RWPE1 (cell line): ENCODE results near the gene TCERG1L.

Source experiments
- CTCF ChIA-PET: fragments of 350-600 bp; sonication (Branson Sonifier 250); formaldehyde crosslinking; extraction: SDS; loops from one replicate; lab custom pipeline; 2021; lab: Yijun Ruan, JAX
- POLR2A ChIA-PET: fragments of 400-600 bp; formaldehyde crosslinking; extraction: SDS; loops from one replicate; lab custom pipeline; 2020; ENCODE audit warnings: antibody characterized with exemption; ENCODE audit not compliant: low non-redundant PET; lab: Yijun Ruan, JAX
- DNase-seq: peaks from one replicate; pipeline ENCODE4 v3.0.0; 2012; ENCODE audit warnings: low spot score
- H3K27ac ChIP-seq: fragments of 450-650 bp; 2 replicates; pipeline ENCODE4 v1.5.1; 2017
- CTCF ChIP-seq: fragments of 450-650 bp; conservative IDR thresholded peaks from 2 replicates; pipeline ENCODE4 v1.5.1; 2017; ENCODE audit warnings: low read depth, mild to moderate bottlenecking

TCERG1L gene

GRCh38 chr10:131313377-131313776 is 1.9 kb upstream of the TCERG1L start:
- CTCF ChIA-PET: interaction anchor here (0.5 kb wide), 1 partner anchor 19 kb away, joined by 4 read pairs; no protein-coding TSS in a partner anchor
- H3K27ac ChIP-seq: no peak overlapping the region
- POLR2A ChIA-PET: interaction anchor here (0.6 kb wide), 1 partner anchor 268 kb away, joined by 3 read pairs; no protein-coding TSS in a partner anchor
- no peak for TF ChIP-seq CTCF
- no peak for DNase-seq

- ChIA-PET POLR2A (no interaction called here), CTCF (interaction anchor here (0.6 kb wide), 1 partner anchor 455 kb away, joined by 3 read pairs; no protein-coding TSS in a partner anchor)
- H3K27ac ChIP-seq: no peak overlapping the region
- no peak for DNase-seq
- no peak for TF ChIP-seq CTCF
Measured at GRCh38 chr10:131312478-131312836, 936 bp upstream of the TCERG1L start.

- CTCF ChIA-PET: no interaction called here
- H3K27ac ChIP-seq: no peak overlapping the region
- no peak for TF ChIP-seq CTCF
Measured at GRCh38 chr10:131311402-131311660, 190 bp downstream of the TCERG1L start.

GRCh38 chr10:131310551-131311401 is 745 bp downstream of the TCERG1L start:
- no peak for DNase-seq
- H3K27ac ChIP-seq: no peak overlapping the region
- CTCF ChIA-PET: interaction anchor here (0.6 kb wide), 3 partner anchors 537 to 1263 kb away, joined by 3 to 4 read pairs (median 3); no protein-coding TSS in a partner anchor
- POLR2A ChIA-PET: no interaction called here
- no peak for TF ChIP-seq CTCF

More at GRCh38 chr10:131311402-131311660, 190 bp downstream of the TCERG1L start:
- no peak for DNase-seq
- POLR2A ChIA-PET: no interaction called here

GRCh38 chr10:131310142-131310541 is 1.4 kb downstream of the TCERG1L start:
- ChIA-PET CTCF (interaction anchor here (0.6 kb wide), 4 partner anchors 132 to 1263 kb away, joined by 3 to 4 read pairs (median 3); no protein-coding TSS in a partner anchor), POLR2A (no interaction called here)
- peak; percentile 21 for DNase-seq
- no peak overlapping the region for H3K27ac ChIP-seq
- no peak for TF ChIP-seq CTCF

GRCh38 chr10:131300508-131300907 is 11.0 kb downstream of the TCERG1L start:
- DNase-seq: no peak
- POLR2A ChIA-PET: no interaction called here
- CTCF ChIA-PET: no interaction called here
- no peak overlapping the region for H3K27ac ChIP-seq
- TF ChIP-seq CTCF: no peak
